HTERT RPE-1 (cell line): Measurements from ENCODE around the gene NRSN2.

ENCODE experiments used
- in situ Hi-C: fragments of 300-500 bp; cut with MboI; formaldehyde crosslinking; loops from 4 replicates; pipeline ENCODE4 v1.14.3; 2020; ENCODE audit warnings: low sequenced_read_pairs

The NRSN2 gene, protein sequence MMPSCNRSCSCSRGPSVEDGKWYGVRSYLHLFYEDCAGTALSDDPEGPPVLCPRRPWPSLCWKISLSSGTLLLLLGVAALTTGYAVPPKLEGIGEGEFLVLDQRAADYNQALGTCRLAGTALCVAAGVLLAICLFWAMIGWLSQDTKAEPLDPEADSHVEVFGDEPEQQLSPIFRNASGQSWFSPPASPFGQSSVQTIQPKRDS

DNA sequence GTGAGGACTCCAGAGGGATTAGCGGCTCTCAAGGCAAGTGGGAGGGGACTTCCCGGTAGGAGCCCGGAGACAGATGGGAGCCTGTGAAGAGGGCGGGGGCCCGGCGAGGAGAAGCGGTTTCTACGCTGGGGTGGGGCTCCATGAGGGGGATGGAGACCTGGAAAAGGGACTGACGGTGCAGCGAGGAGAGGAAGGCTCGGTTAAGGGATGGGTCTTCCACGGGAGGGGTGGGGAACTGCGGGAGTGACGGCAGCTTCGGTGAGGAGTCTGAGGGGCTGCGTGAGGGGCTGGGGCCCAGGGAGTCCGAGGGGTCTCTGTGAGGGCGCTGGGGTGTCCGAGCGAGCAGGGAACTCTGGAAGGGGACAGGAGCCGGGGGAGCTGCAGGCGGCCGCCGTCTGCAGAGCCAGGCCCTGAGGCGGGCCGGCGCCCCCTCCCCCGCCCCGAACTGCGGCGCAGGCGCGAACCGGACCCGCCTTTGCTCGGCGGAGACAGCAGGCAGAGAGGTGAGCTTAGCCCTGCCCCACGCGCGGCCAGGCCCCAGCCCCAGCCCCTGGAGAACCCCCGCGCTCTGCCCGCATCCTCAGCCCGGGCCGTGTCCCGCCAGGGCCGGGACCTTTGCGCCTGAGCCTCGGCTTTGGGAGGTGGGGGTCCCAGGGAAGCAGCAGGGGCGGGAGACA, at the start of gene NRSN2:
NRSN2 (plus strand) TSS at position 472 of the 677 bp plus-strand sequence. CDS start 2,533 bp downstream, outside the sequence.
- in situ Hi-C loops, result no loop called here

DNA sequence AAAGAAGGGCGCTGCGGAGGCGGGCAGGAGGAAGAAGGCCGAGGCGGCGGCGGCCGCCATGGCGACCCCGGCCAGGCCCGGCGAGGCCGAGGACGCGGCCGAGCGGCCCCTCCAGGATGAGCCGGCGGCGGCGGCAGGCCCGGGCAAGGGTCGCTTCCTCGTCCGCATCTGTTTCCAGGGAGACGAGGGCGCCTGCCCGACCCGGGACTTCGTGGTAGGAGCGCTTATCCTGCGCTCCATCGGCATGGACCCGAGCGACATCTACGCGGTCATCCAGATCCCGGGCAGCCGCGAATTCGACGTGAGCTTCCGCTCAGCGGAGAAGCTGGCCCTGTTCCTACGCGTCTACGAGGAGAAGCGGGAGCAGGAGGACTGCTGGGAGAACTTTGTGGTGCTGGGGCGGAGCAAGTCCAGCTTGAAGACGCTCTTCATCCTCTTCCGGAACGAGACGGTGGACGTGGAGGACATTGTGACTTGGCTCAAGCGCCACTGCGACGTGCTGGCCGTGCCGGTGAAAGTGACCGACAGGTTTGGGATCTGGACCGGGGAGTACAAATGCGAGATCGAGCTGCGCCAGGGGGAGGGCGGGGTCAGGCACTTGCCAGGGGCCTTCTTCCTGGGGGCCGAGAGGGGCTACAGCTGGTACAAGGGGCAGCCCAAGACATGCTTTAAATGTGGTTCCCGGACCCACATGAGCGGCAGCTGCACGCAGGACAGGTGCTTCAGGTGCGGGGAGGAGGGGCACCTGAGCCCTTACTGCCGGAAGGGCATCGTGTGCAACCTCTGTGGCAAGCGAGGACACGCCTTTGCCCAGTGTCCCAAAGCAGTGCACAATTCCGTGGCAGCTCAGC, 48.8 kb upstream of the NRSN2 start:
- in situ Hi-C loops, result no loop called here

DNA sequence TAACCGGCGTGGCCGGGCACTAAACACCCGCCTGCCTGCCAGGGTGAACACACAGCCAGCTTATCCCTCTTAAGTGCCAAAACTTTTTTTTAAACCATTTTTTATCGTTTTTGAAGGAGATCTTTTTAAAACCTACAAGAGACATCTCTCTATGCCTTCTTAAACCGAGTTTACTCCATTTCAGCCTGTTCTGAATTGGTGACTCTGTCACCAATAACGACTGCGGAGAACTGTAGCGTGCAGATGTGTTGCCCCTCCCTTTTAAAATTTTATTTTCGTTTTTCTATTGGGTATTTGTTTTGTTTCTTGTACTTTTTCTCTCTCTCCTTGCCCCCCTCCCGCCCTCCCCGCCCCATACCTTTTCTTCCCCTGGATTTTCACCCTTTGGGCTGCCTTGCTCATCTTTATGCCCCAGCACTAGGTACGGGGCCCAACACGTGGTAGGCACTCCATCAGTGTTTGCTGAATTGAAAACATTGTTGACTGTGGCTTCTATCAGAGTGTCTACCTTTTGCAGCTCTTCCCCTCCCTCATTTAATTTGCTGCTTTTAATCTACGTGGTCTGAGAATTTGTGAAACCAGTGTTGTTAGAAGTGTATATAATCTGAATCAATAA, 48.0 kb upstream of the NRSN2 start:
- in situ Hi-C loops, result no loop called here

DNA sequence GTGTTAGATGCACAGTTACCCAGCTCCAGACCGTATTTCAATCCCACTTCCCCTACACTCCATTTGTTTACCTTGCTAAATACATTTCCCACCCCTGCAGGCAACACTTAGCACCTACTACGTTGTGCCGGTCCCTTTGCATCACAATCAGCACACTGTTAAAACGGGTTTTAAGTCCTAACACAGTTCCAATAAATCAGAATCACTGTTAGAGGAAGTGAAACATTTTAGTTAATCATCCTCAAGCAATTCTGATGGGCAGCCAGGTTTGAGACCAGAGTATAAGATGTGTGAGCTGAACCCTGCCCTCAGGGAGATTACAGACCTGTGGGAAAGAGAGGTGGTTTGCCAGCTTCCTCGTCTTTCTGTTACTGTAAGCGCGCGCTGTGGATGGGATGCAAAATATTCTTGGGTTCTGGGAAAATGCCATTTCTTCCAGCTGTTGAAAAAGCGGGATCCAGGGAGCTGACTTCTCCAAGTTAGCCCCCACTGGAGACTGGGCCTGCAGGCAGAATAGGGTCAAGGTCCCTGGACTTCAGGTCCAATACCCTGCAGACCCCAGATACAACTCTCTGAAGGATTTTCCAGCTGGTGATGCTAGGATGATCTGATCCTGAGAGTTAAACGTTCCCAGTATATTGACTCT, 46.4 kb upstream of the NRSN2 start:
- in situ Hi-C loops, result no loop called here

DNA sequence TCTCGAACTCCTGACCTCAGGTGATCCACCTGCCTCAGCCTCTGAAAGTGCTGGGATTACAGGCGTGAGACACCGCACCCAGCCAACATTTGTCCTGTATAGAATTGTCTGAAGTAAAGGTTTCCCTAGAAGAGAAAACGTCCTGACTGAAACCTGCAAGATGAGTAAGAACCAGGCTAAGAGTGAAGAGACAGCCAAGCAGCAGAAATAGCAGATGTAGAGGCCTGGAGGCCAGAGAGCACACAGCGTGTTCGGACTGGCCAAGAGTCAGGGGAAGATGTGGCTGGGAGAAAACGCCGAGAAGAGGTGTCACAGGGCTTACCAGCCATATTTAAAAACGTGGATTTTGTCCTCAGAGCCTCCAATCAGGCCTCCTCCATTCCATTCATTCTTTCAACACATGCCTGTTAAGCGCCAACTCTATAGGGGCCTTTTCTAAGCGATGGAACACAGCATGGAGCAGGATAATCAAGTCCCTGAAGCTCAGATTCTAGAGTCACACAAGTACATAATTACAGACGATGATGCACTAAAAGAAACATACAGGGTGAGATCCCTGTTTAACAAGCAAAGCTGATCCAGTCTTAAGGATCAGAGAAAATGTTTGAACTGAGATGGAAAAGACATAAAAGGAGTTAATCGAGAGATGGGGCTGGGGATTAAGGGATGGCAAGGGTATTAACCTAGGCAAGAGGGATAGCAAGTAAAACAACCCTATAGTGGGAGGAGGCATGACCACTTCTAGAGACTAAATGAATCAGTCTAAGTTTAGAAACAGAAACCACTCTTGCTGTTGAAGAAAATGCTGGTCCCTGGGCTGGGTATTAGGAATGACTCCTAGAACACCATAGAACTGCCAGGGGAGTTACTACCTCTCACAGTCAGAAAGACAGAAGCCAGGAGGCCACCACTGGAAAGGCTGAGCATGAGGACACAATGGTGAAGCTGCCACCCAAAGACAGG, 44.7 kb upstream of the NRSN2 start:
- in situ Hi-C loops, result no loop called here

DNA sequence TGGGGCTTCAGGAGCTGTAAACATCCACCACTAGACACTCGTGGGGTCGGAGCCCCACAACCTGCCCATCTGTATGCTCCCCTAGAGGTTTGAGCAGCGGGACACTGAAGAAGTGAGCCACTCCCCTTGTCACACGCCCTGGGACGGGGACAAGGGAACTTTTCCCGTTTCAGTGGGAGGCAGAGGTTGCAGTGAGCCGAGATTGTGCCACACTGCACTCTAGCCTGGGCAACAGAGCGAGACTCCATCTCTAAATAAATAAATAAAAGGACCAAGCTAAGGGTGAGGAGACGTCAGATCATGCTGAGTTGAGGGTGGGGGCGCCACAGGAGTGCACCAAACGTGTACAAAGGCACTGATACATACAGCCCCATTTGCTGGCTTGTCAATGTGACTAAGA, 41.2 kb upstream of the NRSN2 start:
- in situ Hi-C loops, result no loop called here

DNA sequence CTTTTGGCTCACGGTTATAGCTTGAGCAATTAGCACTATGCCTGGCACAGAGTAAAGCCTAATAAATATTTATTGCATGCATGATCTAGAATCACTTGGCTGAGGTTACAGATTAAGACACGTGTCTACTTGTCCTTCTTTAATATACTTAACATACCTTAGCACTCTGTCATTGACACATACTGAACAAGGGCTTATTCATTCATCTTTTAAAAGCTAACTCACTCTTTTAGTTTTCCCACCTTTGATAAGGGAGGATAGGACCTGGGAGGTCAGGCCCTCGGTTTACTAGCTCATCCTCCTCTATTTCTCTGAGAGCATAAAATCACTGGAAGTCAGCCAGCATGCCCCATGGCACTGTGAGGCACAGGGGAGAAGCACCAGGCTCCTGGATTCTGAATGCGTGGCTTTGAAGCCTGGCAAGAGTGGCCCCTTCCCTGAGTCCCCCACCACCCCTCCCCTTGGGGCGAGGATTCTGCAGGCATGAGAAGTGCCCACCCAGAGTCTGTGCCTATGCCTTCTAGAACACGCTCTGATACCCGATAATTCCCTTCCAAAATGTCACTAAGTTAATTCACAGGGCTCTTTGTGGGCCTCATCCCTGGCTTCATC, 38.4 kb upstream of the NRSN2 start:
- in situ Hi-C loops, result no loop called here

DNA sequence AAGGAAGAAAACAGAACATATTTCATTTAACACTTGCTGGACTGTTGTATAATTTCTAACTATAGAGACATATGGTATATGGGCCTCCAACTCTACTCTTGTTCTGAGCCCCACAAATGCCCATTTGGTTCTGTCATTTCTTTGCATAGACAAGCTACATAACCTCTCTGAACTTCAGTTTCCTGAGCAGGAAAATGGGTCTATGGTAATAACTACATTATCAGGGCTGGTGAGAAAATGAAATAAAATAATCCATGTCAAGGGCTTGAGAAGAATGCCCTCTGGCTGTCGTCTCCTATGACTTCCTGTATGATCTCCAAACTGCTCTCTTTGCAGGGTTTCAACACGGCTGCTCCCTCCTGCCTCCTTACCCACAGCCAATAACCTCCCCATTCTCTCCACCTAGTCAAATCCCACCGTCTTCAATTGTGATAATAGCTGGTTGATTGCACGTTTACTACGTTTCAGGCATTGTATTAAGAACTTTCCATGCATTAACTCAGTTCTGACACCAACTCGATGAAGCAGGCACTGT, 37.5 kb upstream of the NRSN2 start:
- in situ Hi-C loops, result no loop called here

DNA sequence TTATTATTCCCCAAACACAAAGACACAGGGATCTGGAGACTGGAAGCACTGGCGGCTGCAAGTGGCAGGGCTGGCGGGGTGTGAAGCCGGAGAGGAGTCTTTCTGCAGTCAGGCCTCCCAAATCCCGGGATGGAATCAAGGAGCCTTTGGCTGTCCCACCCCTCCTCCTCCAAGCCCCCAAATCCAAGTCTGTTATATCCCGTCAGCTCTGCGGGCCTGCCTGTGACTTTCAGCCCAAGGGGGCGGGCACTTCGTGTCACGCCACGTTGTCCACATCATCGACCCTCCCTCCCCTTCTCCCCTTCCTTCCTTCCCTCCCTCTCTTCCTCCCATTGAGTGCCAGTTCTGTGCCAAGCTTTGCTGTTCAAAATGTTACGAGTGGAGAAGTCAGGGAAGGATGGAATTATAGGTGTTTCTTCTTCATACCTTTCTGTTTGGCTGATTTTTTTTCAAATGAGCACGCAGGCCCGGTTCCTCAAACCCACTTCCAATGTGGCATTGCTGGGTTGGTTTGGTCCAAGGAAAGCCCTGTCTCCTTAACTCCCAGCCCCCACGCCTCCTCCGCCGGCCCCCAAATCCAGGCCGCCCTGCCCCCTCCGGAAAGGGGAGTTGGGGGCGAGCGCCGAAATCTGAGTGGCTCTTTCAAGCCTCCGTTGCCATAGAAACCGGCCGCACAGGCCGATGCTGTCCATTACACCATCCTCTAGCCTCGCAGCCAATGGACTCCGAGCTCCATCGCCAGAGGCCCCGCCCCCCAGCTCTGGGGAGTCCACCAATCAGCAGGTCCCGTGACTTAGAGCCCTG, 36.9 kb upstream of the NRSN2 start:
- in situ Hi-C loops, result no loop called here

DNA sequence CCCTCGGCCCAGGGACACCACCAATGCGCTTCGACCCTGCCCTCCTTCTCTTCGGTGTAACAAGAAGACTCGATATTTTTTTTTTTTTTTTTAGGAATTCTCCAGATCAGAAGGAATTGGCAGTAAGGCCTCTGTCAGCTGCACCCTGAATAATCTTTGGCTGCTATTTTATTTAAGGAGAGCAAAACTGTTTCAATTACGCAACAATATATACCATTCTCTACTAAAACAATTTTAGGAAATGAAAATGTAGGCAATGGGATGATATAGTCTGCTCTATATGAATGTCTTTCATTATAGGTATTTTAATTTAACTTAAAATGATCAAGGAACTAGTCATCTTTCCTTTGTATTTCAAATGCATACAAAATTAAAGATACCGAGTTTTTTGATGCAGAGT, 36.3 kb upstream of the NRSN2 start:
- in situ Hi-C loops, result no loop called here

DNA sequence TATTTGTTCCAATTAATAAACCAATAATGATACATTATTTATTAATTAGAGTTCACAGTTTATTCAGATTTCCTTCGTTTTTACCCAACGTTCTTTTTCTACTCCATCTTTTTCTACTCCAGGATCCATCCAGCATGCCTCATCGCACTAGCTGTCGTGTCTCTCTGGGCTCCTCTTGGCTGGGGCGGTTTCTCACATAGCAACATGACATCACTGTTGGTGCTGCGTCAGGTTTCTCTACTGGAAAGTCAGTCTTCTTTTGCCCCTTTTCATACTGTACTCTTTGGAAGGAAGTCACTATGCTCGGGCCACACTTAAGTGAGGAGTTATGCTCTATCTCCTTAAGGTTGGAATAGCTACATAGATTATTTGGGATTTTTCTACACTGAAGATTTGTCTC, 35.3 kb upstream of the NRSN2 start:
- in situ Hi-C loops, result no loop called here

DNA sequence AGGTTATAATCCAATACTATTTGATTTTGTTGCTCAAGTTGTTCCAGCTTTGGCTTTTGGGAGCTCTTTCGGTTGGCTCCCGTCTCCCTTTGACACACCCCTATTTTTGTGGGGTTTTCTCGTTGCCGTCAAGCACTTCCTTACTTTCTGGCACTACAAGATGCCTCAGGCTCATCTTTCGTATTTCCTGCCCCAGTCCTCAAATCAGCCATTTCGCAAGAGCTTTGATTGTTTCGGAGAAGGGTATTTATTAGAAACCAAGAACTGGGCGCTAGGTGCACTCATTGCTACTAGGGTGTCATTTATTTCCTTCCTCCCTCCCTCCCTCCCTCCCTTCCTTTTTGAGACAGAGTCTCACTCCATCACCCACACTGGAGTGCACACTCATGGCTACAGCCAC, 34.8 kb upstream of the NRSN2 start:
- in situ Hi-C loops, result no loop called here

DNA sequence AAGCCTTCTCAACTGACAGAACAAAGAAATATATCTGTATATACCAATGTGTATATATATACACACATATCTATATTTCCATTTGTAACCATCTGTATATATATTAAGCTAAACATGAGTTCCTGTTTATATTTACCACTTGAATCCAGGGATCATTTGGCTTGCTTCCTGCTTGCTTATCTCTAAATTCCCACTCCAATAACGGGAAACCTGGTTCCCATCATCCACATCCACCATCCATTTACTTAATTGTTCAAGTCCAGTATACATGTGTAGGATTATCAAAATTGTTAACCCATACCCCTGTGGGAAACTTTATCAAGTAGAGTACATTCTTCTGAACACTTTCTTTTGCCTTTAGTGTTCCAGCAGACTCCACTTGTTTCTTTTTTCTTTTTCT, 34.0 kb upstream of the NRSN2 start:
- in situ Hi-C loops, result no loop called here

DNA sequence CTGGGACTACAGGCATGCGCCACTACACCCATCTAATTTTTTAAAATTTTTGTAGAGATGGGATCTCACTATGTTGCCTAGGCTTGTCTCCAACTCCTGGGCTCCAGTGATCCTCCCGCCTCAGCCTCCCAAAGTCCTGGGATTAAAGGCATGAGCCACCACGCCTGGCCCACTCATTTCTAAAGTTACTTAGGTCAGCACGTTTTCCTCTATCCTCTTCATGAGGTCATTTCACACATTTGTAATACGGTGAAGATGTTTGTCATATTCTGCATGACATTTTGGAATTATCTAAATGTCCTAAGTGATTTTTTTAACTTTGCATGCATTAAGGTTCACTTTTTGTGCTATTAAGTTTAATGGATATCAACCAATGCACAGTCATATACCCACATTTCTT, 33.5 kb upstream of the NRSN2 start:
- in situ Hi-C loops, result no loop called here

DNA sequence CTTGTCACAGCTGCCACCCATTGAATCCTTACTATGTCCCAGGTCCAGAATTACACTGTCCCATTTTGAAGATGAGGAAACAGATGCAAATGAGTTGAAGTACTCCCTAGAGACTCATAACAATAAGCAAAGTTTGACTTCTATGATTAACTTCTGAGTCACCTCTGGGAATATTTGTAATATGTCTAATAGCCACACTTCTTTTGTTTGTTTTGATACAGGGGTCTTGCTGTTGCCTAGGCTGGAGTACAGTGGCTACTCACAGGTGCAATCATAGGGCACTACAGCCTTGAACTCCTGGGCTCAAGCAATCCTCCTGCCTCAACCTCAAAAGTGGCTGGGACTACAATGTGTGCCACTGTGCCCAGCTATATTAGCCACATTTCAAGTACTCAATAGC, 33.0 kb upstream of the NRSN2 start:
- in situ Hi-C loops, result no loop called here

DNA sequence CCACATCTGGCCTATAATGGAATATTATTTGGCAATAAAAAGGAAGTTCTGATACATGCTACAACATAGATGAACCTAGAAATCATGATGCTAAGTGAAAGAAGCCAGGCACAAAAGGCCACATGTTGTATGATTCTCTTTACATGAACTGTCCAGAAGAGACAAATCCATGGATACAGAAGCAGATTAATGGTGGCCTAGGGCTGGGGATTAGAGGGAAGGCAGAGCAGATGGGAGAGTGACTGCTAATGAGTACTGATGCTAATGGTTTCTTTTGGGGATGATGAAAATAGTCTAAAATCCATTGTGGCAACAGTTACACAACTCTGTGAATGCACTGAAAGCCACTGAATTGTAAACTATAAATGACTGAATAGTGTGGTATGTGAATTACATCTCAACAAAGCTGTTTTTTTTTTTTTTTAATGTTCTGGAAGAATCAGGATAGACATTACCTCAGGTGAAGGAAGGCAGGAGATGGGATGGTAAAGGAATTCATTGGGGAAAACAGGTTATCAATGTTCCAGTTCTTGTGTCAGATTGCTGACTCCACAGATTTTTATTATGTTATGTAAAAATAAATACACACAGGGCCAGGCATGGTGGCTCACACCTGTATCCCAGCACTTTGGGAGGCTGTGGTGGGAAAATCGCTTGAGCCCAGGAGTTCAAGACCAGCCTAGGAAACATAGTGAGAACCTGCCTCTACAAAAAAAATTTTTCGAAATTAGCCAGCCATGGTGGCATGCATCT, 30.4 kb upstream of the NRSN2 start:
- in situ Hi-C loops, result no loop called here

DNA sequence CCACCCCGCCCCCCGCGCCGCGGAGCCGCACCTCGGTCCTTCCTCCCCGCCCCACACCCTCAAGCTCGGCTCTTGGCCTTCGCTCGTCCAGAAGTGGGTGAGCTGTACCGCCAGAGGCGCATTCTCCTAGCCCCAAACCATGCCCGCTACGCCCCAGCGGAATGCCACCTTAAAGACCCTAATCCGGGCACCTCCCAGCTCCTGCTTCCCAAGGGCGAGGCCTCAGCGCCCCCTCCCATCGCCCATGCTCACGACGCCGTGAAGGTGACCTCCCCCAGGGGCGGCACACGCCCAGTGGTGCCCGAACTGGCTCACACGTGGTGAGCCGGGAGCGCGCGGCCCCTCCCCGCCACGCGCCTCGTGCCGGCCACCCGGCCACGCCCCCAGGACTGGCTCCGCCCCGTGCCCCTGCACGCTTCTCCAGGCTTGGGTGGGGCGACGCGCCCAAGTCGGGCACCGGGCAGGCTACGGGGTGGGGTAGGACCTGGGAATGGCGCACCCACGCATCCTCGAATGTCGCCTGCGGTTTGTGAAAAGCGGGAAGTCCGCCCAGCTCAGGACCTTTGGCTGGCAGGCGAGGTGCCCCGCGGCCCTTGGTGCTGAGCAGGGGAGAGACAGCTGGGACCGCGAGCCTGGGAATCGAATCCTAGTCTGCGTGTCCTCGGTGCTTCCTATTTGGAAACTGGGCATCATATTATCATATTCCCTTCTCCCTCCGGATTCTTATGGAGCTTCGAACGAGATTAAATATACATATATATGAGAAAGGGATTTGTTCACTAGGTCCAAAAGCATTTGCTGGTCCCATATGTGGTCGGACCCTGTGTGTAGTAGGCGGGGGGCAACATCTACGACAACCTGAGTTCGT, 22.5 kb upstream of the NRSN2 start:
- in situ Hi-C loops, result no loop called here
